Suprapubic skin (tissue), 4 donors: Measurements from ENCODE around the gene CHST5. TPM values are rescaled to one million over a fixed set of nuclear protein-coding genes. Genes with fewer than 3 reads are reported as not detected.

ENCODE experiments used
- DNase-seq, 2 donors: peaks; one replicate each; pipeline ENCODE4 v3.0.0-alpha.2; 2019; ENCODE audit warnings: low spot score in 2 of 2
- H3K27ac ChIP-seq: fragments of 200-600 bp; sonication (generic); one replicate; pipeline ENCODE4 v1.5.1; 2019
- H3K27me3 ChIP-seq: fragments of 200-600 bp; sonication (generic); one replicate; pipeline ENCODE4 v1.5.1; 2019
- H3K36me3 ChIP-seq: fragments of 200-600 bp; sonication (generic); one replicate; pipeline ENCODE4 v1.5.1; 2019
- H3K4me1 ChIP-seq: fragments of 200-600 bp; sonication (generic); one replicate; pipeline ENCODE4 v1.5.1; 2019
- H3K4me3 ChIP-seq: fragments of 200-600 bp; sonication (generic); one replicate; pipeline ENCODE4 v1.5.1; 2019; ENCODE audit warnings: mild to moderate bottlenecking
- H3K9me3 ChIP-seq: fragments of 200-600 bp; sonication (generic); one replicate; pipeline ENCODE4 v1.5.1; 2019
- CTCF ChIP-seq, 2 donors: fragments of 200-600 bp in 1 of 2; fragments of 450-650 bp in 1 of 2; sonication (generic) in 1 of 2; IDR thresholded peaks; one replicate each; pipeline ENCODE4 v1.5.1; 2016 to 2019; ENCODE audit warnings: antibody characterized with exemption in 2 of 2, mild to moderate bottlenecking in 1 of 2, moderate library complexity in 1 of 2
- EP300 ChIP-seq: sonication (generic); formaldehyde crosslinking; IDR thresholded peaks from one replicate; pipeline ENCODE4 v1.6.1; 2017; ENCODE audit warnings: antibody characterized with exemption
- POLR2A ChIP-seq, 2 donors: fragments of 450-650 bp; IDR thresholded peaks; one replicate each; pipeline ENCODE4 v1.6.1; 2017; ENCODE audit warnings: antibody characterized with exemption in 2 of 2, mild to moderate bottlenecking in 2 of 2, moderate library complexity in 2 of 2
- POLR2AphosphoS5 ChIP-seq, 3 donors: sonication (generic); formaldehyde crosslinking; IDR thresholded peaks; one replicate each; pipeline ENCODE4 v1.6.1; 2017; ENCODE audit warnings: antibody characterized with exemption in 3 of 3
- WGBS: methylation state at CpG from one replicate; pipeline ENCODE4 v1.1.5; 2018; 5-methylcytosine and 5-hydroxymethylcytosine counted together
- total RNA-seq, 4 donors: library from RNA; depleted of rRNA; stranded (reverse); fragments of >200 nt; gene quantifications; one replicate each; pipeline ENCODE4 v1.1.0, GENCODE V29; 2016

The CHST5 gene
- total RNA-seq = under 1 TPM in 2 of 4 donors, not detected in 2; 0.31 to 0.56 TPM

GRCh38 chr16:75535901-75536300, at the start of gene CHST5:
Gene CHST5 (minus strand): TSS chr16:75536108. CDS start chr16:75530384, 5,724 bp downstream.
- 91% methylated on average over 4 of the region's 7 CpGs for WGBS
- DNase-seq = no peak
- Histone ChIP-seq H3K36me3 (no peaks in the 10 kb centered on the region), H3K27ac (no peak within 1 kb of the TSS), H3K4me3 (no peak within 1 kb of the TSS), H3K4me1 (no peaks in the 10 kb centered on the region), H3K27me3 (no peaks in the 10 kb centered on the region), H3K9me3 (no peaks in the 10 kb centered on the region)
- no peak for TF ChIP-seq POLR2AphosphoS5 (IDR thresholded peaks at IDR 0.05)
- no peak for TF ChIP-seq POLR2A (IDR thresholded peaks at IDR 0.05)
- TF ChIP-seq EP300 = no peak
- no peak for TF ChIP-seq CTCF (IDR thresholded peaks at IDR 0.05)

DNA sequence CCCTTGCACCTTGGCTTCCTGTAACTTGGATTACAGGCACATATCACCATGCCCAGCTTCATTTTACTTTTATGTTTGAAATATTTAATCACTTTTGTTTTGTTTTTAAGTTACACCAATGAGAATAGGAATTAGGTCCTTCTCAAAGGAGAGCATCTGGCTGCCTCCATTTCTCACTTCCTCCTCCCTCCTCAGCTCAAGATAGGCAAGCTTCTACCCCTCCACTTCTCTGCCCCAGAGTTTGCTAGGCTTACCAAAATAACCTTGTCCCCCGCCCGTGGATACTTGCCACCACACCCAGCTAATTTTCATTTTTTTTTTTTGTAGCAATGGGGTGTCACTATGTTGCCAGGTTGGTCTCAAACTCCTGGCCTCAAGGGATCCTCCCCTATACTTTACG, 48.2 kb upstream of the CHST5 start:
- H3K4me1 ChIP-seq = no peaks in the 10 kb centered on the region

GRCh38 chr16:75579281-75579834, 43.5 kb upstream of the CHST5 start:
- no peak overlapping the region for H3K27ac ChIP-seq
- no peaks in the 10 kb centered on the region for H3K4me1 ChIP-seq
- no peaks in the 10 kb centered on the region for H3K9me3 ChIP-seq
- H3K36me3 ChIP-seq = peaks cover 48% of the 10 kb centered on the region
- WGBS = 83% methylated on average over 7 of the region's 7 CpGs
- DNase-seq = peak in 1 of 2 donors; percentile 21
- no peak for TF ChIP-seq POLR2A (IDR thresholded peaks at IDR 0.05)
- no peak for TF ChIP-seq EP300
- no peak for TF ChIP-seq POLR2AphosphoS5 (IDR thresholded peaks at IDR 0.05)
- no peak for TF ChIP-seq CTCF (IDR thresholded peaks at IDR 0.05)
- no peaks in the 10 kb centered on the region for H3K27me3 ChIP-seq
- H3K4me3 ChIP-seq = no peak overlapping the region

More for the DNA sequence above, 48.2 kb upstream of the CHST5 start:
- H3K27ac ChIP-seq = no peak overlapping the region
- TF ChIP-seq POLR2AphosphoS5 (IDR thresholded peaks at IDR 0.05) (no peak), CTCF (IDR thresholded peaks at IDR 0.05) (no peak), EP300 (no peak), POLR2A (IDR thresholded peaks at IDR 0.05) (no peak)
- WGBS = 65% methylated on average over 3 of the region's 3 CpGs
- no peaks in the 10 kb centered on the region for H3K9me3 ChIP-seq
- H3K36me3 ChIP-seq = peaks cover 9% of the 10 kb centered on the region
- DNase-seq = peak in 1 of 2 donors; percentile 6
- H3K4me3 ChIP-seq = no peak overlapping the region
- H3K27me3 ChIP-seq = no peaks in the 10 kb centered on the region

- no peak for TF ChIP-seq EP300
- no peaks in the 10 kb centered on the region for H3K27me3 ChIP-seq
- WGBS = 95% methylated on average over 2 of the region's 2 CpGs
- H3K27ac ChIP-seq = no peak overlapping the region
- no peak for DNase-seq
- no peaks in the 10 kb centered on the region for H3K9me3 ChIP-seq
- no peak overlapping the region for H3K4me3 ChIP-seq
- H3K4me1 ChIP-seq = no peaks in the 10 kb centered on the region
- peaks cover 54% of the 10 kb centered on the region for H3K36me3 ChIP-seq
Measured at GRCh38 chr16:75578725-75579124, 42.8 kb upstream of the CHST5 start.

DNA sequence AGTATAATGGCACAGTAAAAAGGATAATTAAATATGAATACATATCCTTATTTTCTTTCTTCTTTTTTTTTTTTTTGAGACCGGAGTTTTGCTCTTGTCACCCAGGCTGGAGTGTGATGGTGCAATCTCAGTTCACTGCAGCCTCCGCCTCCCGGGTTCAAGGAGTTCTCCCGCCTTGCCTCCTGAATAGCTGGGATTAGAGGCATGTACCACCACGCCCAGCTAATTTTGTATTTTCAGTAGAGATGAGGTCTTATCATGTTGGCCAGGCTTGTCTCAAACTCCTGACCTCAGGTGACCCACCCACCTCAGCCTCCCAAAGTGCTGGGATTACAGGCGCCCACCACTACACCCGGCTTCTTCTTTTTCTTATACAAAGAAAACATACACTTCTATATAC, 42.3 kb upstream of the CHST5 start:
- 90% methylated on average over 7 of the region's 7 CpGs for WGBS
- Histone ChIP-seq H3K4me1 (peaks cover 2% of the 10 kb centered on the region), H3K4me3 (no peak overlapping the region), H3K27me3 (no peaks in the 10 kb centered on the region), H3K9me3 (no peaks in the 10 kb centered on the region), H3K36me3 (peaks cover 60% of the 10 kb centered on the region), H3K27ac (no peak overlapping the region)
- peak in 1 of 2 donors; percentile 9 for DNase-seq
- TF ChIP-seq POLR2A (IDR thresholded peaks at IDR 0.05) (no peak), CTCF (IDR thresholded peaks at IDR 0.05) (no peak), EP300 (no peak), POLR2AphosphoS5 (IDR thresholded peaks at IDR 0.05) (no peak)

- no peak for TF ChIP-seq EP300
- no peak for TF ChIP-seq POLR2A (IDR thresholded peaks at IDR 0.05)
- TF ChIP-seq CTCF (IDR thresholded peaks at IDR 0.05) = no peak
- no peak for TF ChIP-seq POLR2AphosphoS5 (IDR thresholded peaks at IDR 0.05)
- 61% methylated on average over 3 of the region's 3 CpGs for WGBS
- peaks cover 78% of the 10 kb centered on the region for H3K36me3 ChIP-seq
- H3K4me3 ChIP-seq = no peak overlapping the region
- no peaks in the 10 kb centered on the region for H3K9me3 ChIP-seq
- no peaks in the 10 kb centered on the region for H3K27me3 ChIP-seq
- peak in 1 of 2 donors; percentile 3 for DNase-seq
- peaks cover 4% of the 10 kb centered on the region for H3K4me1 ChIP-seq
- no peak overlapping the region for H3K27ac ChIP-seq
Measured at GRCh38 chr16:75576384-75576811, 40.5 kb upstream of the CHST5 start.
